Astrocyte of the cerebellum (primary cell): ENCODE measurements around the gene WDR20.

Experiments used
- DNase-seq: peaks from one replicate; pipeline ENCODE4 v3.0.0-alpha.2; 2011; ENCODE audit warnings: low read depth
- H3K4me3 ChIP-seq: 2 replicates; pipeline ENCODE4 v1.5.1; 2011; ENCODE audit warnings: mild to moderate bottlenecking, low read depth, low read length, moderate library complexity
- in situ Hi-C: cut with HindIII; loops from 2 replicates; pipeline ENCODE4 v1.10.0; 2017; ENCODE audit warnings: low sequenced_read_pairs
- TF ChIP-seq, protein P1 (sequence below): IDR thresholded peaks from 2 replicates; pipeline ENCODE4 v1.5.1; 2012; ENCODE audit warnings: low read length, low read depth, moderate library complexity, mild to moderate bottlenecking; ENCODE audit errors: missing control alignments

Gene WDR20

DNA sequence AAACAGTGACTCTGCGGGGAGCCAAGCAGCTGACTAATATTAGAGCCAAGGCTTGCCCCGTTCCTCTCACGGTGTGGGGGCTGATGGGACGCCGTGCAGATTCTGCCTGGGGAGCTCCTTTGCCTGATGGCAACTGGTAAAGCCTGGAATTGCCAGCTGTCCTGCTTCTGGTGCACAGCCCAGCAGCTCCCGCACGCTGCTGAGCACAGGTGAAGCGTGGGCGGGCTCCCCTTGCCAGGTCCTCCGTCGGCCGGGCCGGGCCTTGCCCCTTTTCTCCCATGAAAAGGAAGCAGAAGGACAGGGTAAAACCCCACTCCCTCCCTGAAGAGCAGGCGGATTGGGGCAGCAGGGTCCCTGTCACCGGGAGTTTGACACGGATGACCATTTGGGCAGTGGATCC lies 79.0 kb downstream of the WDR20 start:
- TF ChIP-seq, protein P1, sequence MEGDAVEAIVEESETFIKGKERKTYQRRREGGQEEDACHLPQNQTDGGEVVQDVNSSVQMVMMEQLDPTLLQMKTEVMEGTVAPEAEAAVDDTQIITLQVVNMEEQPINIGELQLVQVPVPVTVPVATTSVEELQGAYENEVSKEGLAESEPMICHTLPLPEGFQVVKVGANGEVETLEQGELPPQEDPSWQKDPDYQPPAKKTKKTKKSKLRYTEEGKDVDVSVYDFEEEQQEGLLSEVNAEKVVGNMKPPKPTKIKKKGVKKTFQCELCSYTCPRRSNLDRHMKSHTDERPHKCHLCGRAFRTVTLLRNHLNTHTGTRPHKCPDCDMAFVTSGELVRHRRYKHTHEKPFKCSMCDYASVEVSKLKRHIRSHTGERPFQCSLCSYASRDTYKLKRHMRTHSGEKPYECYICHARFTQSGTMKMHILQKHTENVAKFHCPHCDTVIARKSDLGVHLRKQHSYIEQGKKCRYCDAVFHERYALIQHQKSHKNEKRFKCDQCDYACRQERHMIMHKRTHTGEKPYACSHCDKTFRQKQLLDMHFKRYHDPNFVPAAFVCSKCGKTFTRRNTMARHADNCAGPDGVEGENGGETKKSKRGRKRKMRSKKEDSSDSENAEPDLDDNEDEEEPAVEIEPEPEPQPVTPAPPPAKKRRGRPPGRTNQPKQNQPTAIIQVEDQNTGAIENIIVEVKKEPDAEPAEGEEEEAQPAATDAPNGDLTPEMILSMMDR: no peak
- in situ Hi-C loops: no loop called here
- DNase-seq: no peak

DNA sequence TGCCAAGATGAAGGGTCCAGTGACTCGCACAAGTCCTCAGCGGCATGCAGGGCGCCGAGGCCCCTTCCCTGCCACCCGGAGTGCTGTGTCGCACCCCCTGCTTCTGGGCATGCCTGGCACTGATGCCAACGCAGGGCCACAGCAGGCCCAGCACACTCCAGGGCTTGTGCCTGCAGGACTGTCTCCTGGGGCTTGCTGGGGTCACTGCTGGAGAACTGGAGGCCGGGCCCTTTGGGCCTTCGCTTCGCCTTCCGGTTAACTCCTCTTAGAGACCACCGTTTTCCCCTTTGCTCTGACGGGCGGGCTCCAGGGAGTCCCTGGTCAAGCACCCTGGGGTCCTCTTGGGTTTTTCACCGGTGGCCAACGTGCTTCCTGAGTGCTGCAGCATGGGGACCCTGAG lies 79.6 kb downstream of the WDR20 start:
- H3K4me3 ChIP-seq: no peak overlapping the region
- TF ChIP-seq, protein P1: no peak
- in situ Hi-C loops: no loop called here
- no peak for DNase-seq

More for the DNA sequence above, 79.0 kb downstream of the WDR20 start:
- H3K4me3 ChIP-seq: no peak overlapping the region

DNA sequence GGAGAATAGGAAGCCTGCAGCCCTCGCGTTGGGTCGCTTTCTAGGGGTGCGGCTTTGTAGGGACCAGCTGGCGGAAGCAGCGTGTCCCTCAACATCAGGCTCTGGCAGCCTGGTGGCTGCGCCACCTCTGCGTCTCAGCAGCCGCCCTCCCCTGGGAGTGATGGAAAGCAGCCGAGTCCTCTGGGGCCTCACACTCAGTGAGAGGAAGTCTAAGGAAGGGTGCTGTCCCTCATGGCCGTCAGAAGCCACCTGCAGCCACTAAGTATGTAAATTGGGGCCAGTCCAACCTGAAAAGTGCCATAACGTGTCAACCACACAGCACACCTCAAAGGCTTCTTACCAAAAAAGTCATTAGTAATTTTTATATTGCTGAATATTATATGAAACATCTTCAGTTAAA lies 80.3 kb downstream of the WDR20 start:
- TF ChIP-seq, protein P1: no peak
- H3K4me3 ChIP-seq: no peak overlapping the region
- in situ Hi-C loops: no loop called here
- no peak for DNase-seq

DNA sequence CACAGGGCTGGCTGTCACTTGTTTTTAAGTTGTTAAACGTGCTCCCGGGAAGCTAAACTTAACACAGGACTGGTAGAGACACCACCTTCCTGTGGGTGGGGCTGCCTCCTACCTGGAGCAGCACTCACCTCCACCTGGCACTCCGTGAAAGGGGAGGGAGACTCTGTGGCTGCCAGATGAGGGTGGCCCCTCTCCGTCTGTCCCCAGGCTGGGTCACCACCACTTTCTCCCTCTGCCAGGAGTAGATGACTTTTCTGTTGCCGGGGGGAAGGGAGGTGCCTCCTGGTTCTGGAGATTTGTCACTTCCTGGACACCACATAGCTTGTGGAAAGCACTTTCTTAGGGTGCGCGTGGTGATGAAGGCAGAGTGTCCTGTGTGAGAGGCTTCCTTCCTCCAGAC lies 81.3 kb downstream of the WDR20 start:
- in situ Hi-C loops: no loop called here
- TF ChIP-seq, protein P1: no peak
- DNase-seq: no peak

DNA sequence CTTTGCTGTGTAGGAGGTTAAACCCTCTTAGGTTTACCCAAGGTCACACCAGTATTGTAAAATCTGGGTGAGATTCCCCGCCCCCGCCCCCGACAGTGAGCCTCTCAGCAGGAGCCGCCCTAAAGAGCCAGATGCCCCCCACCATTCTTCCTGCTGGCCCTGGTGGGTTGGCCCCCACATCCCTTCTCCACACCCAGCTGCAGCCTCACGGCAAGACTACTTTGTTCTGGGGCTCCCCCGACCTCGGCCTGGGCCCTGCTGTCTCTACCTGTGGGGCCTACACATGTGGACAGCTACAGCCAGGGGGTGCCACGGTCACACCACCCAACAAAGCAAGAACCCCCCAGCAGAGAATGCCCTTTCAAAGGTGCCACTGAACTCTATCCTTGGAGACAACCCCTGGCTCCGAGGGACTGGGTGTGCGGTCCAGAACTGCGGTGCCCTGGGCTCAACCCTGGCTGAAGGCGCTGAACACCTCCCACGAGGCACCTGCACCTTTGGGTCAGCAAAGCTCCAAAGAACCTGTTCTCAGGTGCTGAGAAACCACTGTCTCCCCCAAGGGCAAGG lies 82.4 kb downstream of the WDR20 start:
- no peak for DNase-seq
- TF ChIP-seq, protein P1: no peak
- no peak overlapping the region for H3K4me3 ChIP-seq
- in situ Hi-C loops: no loop called here

More for the DNA sequence above, 81.3 kb downstream of the WDR20 start:
- H3K4me3 ChIP-seq: no peak overlapping the region

DNA sequence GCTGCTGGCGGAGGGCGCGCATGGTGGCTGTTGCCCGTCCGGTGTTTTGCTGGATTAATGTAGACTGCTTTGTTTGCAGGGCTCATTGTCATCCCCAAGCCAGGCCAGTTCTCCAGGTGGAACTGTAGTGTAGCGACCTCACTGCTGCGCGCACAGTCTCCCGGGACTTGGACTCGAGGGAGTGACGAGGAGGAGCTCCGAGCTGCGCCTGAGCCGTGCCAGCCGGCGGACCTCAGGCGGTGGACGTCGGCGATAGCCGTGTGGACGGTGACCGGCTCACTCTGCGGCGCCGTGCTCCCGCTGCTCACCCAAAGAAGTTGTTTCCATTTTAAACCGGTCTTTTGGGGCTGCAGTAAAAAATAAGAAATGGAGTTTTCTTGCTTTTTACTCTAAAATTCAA lies 83.1 kb downstream of the WDR20 start:
- TF ChIP-seq, protein P1: no peak
- no peak for DNase-seq
- H3K4me3 ChIP-seq: no peak overlapping the region
- in situ Hi-C loops: no loop called here
